Stimulated activated CD8-positive, alpha-beta memory T cell treated with anti-CD3 and anti-CD28 coated beads, Interleukin-4, amount 100 ng/mL, for 24 hours (primary cell): ENCODE data around the gene GAB2.

ENCODE experiments used
- DNase-seq: peaks from one replicate; pipeline ENCODE4 v3.0.0-alpha.2; 2020; ENCODE audit warnings: low read depth

GAB2 gene

DNA sequence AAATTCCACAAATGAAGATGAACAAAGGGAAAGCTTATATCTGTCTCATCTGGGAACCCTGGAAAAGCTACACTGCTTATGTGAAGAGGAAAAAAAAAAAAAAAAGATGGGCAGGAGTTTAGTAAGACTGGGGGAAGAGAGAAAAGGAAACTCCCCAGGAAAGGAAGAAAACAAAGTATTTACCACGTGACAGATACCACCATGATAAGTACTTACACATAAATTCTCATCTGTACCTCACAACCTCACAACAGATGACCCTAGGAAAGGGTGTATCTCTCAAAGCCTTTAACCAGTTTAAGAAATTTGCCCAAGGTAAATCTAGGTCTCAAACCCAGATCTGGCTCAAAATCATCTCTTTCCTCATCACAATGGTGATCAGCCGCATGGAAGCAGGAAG is 77.1 kb downstream of the GAB2 start:
- no peak for DNase-seq

DNA sequence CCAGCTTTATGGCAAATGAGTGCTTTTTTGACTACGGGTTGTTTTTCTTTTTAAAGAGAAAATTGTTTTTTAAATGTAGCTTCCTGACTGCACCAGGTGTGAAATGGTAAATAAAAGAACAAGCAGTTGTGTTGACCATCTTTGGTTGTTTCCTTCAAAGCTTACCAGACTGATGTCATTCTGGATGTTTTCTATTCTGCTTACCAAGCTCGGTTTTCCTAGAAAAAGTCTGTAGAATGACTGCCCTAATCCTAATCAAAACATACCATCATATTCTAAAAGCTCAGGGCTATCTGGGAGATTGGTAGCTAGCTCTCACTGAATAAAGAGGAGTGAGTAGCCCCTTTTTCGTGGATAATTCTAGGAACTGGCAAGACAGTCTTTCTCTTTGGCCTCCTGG is 77.7 kb downstream of the GAB2 start:
- no peak for DNase-seq

DNA sequence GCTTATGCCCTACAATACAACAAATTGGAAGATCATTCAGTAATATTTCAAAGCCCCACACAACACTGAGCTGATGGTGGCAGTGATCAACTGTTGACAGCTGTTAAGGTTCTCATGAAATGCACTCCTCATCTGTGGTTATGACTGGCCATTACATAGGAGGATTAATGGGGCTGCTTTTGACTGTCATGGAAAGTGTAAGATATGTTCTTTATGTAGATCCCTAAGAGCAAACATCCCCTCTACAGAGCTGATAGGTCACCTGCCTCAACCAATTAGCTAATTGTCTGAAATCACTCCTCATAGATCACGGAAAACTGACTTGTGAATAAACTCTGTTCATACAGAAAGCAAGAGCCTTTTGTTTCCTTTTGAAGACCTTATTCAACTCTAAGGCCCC is 78.1 kb downstream of the GAB2 start:
- DNase-seq: no peak

DNA sequence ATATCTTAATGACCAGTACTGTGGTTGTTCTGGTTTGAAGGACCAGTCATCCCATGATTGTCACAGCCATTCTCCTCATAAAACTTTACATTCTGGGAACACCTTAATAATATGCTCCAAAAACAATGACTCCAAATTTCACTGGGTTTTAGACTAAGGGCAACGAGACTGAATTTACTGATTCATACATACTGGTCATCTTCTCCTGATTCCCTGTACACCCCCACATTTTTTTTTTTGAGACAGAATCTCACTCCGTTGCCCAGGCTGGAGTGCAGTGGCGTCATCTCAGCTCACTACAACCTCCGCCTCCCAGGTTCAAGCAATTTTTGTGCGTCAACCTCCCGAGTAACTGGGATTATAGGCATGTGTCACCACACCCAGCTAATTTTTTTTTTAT is 78.9 kb downstream of the GAB2 start:
- DNase-seq: no peak

DNA sequence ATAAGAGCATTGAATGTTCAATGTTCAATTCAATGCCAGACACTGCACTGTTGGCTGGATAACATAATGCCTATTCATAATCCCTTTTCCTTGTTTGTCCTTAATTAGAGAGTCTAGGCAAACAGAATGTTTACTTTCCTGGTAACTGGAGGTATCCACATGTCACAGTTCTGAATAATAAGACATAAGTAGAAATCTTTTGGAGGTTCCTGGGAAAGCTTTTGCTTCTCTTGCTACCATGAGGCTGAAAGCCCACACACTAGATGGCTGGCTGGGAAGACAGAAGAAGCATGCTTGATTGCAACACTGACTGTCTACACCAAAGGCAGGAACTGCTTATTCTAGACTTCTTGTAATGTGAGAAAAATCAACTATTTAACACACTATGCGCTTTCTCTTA is 79.5 kb downstream of the GAB2 start:
- DNase-seq: no peak

DNA sequence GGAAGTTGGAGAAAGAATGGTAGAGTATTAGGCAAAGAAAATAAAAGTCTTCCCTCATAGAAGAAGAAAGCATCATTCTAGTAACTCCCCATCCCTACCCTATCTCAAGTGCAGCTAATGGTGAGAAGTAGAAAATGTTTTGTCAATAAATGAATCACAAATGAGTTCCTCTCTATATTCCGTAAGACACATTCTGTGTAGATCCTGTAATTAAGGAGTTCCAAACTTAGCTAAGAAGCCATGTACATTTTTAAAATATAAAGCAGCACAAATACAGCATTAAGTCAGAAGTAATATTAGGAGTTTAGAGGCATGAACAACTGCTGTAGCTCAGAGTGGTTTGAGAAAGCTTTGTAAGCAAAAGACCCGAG is 80.1 kb downstream of the GAB2 start:
- no peak for DNase-seq

DNA sequence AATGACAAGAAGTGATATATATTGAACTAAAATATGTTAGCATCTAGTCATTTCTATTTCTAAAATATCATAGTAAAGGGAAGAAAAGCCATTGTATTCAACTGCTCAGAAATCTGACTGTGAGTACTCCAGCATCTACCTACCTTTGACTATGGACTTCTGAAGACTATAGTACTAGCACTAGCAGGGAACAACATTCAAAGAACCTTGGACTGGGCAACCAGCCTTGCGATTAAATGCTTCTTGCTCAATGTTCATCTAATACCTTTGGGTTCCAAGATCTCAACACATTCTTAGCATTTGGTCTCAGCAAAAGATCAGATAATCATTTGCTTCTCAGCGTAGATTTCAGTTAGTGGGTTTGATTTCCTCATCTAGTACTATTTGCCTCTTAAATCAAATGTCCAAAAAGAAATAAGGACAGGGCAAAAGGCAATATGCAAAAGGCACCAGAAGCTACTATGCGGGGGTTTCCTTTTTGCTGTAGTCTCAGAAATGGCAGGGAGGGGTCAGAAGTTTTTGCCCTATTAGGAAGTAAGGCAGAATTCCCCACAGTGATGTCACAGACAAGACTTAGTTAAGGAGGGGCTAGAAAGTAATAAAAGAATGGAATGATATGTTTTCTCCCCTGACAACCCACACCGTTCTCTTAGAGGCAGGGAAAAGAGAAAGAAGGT is 80.6 kb downstream of the GAB2 start:
- no peak for DNase-seq

DNA sequence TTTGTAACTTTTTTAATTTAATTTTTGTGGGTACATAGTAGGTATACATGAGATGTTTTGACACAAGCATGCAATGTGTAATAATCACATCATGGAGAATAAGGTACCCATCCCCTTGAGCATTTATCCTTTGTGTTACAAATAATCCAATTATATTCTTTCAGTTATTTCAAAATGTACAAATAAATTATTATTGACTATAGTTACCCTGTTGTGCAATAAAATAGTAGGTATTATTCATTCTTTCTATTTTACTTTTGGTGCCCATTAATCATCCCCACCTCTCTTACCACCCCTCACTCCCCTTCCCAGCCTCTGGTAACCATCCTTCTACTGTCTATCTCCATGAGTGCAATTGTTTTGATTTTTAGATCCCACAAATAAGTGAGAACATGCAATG is 83.5 kb downstream of the GAB2 start:
- DNase-seq: no peak

DNA sequence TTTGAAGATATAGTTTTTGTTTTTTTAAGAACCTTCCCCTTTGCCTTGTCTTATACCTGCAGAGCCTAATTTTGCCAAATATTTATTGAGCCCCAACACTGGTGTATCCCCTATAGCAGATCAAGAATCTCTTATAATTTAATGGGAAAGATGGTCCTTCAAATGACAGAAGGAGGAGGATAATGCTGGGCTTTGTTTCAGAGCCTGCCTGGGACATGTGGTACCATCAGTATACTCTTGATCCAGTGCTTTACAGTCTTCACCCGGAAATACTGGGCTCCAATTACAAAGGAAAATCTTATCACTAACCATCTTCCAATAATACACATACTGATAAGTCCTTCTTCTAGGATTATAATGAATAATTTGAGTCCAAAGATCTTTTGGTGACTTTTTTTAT is 84.7 kb downstream of the GAB2 start:
- no peak for DNase-seq

DNA sequence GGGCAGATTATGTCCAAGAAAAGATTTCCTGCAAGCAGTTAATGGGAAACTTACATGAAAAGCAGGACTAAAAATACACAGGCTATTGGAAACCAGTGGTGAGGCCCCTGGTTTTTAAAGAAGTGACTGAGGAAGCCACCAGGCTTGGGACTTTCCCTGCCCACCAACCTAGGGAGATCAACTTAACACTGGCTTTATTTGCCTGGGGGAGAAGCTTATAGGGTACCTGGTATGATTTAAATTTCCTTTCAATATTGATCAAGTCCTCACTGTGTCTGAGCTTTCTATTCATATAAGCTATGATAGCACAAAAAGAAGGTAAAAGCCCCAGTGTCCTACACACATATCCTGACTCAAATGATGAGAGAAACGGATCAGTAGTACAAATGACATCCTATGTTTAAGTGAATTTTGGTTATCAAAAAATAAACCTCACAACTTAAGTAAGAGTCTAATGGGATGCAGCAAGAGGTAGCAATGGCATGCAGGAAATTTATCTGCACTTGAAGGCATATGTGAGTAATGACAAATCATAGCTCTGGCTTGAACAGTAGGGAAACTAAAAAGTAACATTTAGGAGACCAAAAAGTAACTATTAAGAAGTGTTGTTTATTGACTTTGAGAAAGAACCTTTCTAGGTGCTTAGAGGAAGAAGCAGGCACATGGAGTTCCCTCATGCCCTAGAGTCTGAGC is 85.3 kb downstream of the GAB2 start:
- no peak for DNase-seq

DNA sequence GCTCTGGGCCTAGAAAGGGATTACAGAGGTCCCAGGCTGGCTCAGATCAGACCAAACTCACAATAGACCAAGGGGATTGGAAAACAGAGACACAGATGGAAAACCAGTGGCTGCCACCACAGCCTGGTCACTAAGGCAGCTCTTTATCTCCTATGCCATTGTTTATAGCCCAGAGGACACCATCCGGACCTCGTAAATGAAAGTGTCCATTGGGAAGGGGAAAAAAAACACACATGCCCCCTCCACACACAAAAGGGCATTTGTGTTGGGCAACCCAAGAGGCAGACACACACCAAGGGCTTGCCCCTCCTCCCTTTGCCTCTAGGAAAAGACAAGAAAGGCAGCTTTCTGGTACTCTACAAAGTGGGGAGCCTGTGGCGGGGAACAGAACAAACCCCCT is 85.9 kb downstream of the GAB2 start:
- no peak for DNase-seq

DNA sequence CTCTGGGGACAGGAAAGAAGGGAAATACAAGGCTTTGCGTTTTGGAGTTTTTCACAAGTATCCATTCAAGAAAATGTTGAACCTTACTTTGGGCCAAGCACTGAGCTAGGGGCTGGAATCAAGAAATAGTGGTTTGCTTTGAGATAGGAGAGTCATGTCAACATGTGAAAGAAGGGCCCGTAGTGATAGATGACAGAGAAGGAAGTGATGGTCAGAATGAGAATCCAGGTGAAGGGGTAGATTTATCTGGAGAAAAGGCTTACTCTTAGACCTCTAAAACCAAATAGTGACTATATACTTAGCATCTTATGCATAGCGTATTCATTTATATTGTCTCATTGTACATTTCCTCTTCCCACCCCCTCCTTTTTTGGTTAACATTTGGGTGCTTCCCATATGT is 87.3 kb downstream of the GAB2 start:
- no peak for DNase-seq

DNA sequence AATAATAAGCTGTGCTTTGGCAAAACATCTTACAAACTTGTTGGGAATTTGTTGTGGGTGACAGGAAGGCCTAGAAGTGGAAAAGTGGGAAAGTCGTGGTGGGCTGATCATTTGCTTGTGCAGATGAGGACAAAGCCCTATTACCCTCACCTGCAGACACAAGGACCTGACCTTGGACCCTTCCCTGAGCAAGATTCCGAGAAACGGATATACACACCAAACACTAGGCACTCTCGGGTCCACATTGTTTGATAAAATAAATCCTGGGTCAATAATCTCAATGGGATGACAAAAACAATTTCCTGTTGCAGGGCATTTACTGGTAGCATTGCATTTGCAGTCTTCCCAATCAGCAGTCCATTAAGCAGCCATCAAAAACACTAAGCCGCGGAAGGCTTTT is 89.7 kb downstream of the GAB2 start:
- DNase-seq: no peak

DNA sequence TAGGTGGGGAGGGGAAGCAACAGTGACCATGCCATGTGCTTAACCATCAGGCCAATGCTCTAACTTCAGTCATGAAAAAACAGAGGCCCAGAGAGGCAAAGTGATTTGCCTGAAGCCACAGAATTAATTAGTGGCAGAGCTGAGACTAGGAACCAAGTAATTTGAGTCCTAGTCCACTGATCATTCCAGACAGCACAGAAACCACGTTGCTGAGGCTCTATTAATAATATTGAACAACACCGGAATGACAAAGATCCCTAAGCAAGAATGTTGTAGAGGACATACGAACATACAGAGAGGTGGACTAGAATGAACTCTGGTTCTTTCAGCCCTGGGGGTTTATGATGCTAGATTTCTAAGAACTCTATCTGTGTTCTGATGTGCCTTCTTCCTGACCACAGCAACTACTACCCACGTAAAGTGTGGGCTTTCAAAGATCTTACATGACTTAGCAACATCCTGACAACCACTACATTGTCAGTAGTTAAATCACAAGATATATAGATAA is 92.3 kb downstream of the GAB2 start:
- no peak for DNase-seq

DNA sequence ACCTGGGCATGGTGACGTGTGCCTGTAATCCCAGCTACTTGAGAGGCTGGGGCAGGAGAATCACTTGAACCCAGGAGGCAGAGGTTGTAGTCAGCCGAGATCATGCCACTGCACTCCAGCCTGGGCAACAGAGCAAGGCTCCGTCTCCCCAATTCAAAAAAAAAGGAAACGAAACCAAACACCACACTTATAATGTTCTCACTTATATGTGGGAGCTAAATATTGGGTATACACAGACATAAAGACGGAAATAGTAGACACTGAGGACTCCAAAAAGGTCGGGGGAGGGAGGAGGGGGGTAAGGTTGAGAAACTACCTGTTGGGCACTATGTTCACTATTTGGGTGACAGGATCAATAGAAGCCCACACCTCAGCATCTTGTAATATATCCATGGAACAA is 94.3 kb downstream of the GAB2 start:
- DNase-seq: no peak

DNA sequence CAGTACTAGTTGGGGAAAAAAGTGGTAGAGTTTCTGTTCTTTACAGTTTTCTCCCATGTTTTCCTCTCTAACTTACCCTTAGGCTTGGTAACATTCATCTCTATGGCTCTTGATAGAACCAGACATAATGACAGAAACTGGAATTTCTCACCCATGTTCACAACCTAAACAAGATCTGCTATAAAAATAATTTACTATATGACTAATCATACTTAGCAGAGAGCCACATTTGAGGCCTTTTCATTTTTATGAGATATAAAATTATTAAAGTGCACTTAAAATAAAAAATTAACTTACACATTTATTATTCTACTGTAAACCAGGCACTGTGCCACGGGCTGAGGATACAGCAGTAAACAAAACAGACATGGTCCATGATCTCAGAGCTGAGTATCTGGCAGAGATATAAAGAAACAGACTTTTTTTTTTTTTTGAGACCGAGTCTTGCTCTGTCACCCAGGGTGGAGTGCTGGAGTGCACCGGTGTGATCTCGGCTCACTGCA is 98.1 kb downstream of the GAB2 start:
- DNase-seq: no peak

DNA sequence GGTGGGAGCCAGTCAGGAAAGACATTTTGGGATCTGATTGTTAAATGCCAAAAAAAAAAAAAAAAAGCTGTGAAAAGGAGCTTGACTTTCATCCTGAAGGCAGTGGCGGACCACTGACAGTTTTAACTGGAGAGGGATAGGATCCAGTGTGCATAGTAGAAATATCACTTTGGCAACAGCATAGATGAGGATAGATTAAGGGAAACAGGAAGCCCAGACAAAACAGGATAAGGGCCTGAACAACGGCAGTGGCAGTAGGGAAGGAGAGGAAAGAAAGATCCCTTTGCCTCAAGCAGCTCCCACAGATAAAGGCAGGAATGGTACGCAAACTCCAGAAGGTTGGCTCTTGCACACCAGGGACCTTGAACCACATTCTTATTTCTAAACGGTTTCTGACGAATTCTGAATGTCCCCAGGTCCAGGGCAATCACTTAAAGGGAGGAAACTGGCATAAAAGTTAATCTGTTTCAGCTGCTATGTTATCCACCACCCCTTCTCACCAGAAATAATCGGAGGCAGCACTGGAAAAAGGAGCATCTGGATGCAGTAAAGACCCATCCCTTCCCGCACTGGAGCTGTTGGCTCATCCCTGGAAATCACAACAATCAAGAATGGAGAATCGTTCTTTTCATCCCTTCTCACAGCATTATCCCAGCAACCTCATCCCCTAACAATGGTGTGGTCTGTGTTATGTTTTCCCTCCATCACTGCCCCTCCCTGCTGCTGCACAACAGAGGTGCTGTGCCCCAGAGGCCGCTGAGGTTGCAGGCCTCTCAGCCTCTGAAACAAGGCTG is 99.1 kb downstream of the GAB2 start:
- no peak for DNase-seq

DNA sequence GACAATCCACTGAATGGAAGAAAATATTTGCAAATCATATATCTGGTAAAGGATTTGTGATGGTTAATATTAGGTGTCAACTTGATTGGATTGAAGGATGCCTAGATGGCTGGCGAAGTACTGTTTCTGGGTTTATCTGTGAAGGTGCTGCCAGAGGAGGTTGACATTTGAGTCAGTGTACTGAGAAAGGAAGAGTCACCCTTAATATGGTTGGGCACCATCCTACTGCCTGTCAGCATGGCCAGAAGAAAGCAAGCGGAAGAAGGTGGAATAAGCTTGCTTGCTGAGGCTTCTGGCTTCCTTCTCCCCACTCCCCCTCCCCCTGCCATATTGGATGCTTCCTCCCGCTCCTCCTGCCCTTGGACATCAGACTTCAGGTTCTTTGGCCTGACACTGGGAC is 101.9 kb downstream of the GAB2 start:
- DNase-seq: no peak

DNA sequence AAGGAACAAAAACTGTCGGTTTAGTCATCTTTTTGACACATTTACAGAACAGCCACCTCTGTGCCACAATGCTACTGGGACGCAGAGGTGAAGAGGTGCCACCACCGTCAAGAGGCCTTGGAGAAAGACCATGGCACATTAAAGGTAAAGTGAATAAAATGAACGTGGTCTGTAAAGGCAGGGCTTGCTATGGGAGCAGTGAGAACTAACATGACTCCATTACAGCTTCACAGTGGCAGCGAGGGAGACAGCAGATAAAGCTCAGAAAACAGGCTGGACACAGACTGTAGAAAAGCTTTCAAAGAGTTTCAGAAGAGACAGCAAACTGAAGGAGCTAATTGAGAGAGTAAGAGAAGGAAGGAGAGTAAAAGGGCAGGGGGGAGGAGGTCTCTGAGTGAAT is 102.9 kb downstream of the GAB2 start:
- DNase-seq: no peak

DNA sequence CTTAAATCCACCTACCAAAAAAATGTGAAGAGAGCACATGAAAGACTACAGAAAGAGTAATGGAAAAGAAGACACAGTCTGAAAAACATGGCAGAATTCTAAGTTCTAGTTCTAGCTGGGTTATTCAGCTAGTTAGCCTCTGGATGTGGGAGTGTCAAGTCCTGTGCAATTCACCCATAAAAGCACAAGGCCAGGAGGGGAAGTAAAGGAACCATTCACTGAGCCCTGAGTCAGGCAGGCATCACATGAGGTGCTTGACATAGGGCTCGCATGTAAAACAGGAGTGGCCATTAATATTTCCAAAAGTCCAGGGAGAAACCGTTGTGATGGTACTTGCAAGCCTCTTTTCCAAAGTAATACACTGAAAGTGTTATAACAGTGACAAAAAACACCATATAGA is 103.7 kb downstream of the GAB2 start:
- no peak for DNase-seq

DNA sequence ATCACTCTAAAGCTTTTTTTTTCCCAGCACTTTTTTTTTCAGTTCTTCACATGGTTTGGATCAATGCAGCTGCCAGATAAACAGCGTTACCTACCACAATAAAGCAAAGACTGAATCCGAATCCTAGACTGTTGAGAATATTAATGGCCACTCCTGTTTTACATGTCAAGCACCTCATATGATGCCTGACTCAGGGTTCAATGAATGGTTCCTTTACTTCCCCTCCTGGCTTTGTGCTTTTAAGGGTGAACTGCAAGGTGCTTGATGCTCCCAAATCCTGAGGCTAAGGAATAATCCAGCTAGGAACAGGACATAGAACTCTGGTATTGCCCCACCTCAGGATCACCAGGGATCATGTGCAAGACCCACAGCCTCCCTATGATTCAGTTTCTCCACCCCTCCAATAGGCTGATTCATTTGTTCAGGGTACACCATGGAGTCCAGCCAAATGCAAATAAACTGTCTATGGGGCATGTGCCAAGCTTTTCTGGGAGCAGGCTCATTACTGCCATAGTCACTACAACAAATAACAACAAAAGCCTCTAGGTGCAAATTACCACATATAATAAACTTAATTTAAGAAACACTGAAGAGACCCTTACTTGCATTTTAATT is 104.3 kb downstream of the GAB2 start:
- no peak for DNase-seq

DNA sequence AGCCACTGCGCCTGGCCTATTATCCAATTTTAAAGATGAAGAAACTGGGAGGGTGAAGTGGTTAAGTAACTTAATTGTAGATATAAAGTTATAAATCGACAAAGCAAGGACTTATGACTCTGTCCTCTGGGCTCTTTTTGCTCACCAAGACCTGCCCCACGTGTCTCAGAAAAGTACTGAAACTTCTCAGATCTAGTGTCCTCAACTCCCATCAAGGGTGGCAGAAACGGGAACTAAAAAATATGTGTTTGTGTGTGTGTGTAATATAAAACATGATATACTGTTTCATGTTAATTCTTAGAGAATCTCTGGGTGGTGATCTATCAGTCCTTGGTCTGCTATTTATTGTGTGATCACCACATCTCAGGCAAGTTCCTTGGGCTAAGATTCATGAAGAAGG is 104.9 kb downstream of the GAB2 start:
- no peak for DNase-seq
